ENCODE results near the gene CLEC20A.
A peak's percentile ranks its signal among the peaks of the same experiment; 100 is the strongest.

Gene CLEC20A

GRCh38 chr1:178496410-178497135 lies at the start of gene CLEC20A:
Gene CLEC20A, minus strand, starts transcription at chr1:178496964. Its CDS starts 25 bp downstream, at chr1:178496939.
- no peak for DNase-seq

- DNase-seq = no peak
Observed at GRCh38 chr1:178544531-178544930, 47.8 kb upstream of the CLEC20A start.

- peak in 1 of 2 experiments; percentile 41 for DNase-seq
Observed at GRCh38 chr1:178543290-178543607, 46.5 kb upstream of the CLEC20A start.

GRCh38 chr1:178542554-178543289 lies 46.0 kb upstream of the CLEC20A start:
- DNase-seq = peak; percentile 43 to 56

- DNase-seq = peak; percentile 30 to 61
Observed at GRCh38 chr1:178541829-178542553, 45.2 kb upstream of the CLEC20A start.

GRCh38 chr1:178541379-178541778 lies 44.6 kb upstream of the CLEC20A start:
- no peak for DNase-seq

GRCh38 chr1:178540646-178541045 lies 43.9 kb upstream of the CLEC20A start:
- DNase-seq = no peak

GRCh38 chr1:178540204-178540603 lies 43.4 kb upstream of the CLEC20A start:
- DNase-seq = no peak

GRCh38 chr1:178539291-178539690 lies 42.5 kb upstream of the CLEC20A start:
- no peak for DNase-seq

- no peak for DNase-seq
Observed at GRCh38 chr1:178538192-178538916, 41.6 kb upstream of the CLEC20A start.

GRCh38 chr1:178537382-178538090 lies 40.8 kb upstream of the CLEC20A start:
- DNase-seq = no peak

GRCh38 chr1:178536844-178537371 lies 40.1 kb upstream of the CLEC20A start:
- no peak for DNase-seq

- DNase-seq = no peak
Observed at GRCh38 chr1:178536329-178536728, 39.6 kb upstream of the CLEC20A start.

GRCh38 chr1:178534137-178534868 lies 37.5 kb upstream of the CLEC20A start:
- DNase-seq = no peak

GRCh38 chr1:178533121-178533946 lies 36.6 kb upstream of the CLEC20A start:
- no peak for DNase-seq

GRCh38 chr1:178532392-178532791 lies 35.6 kb upstream of the CLEC20A start:
- peak; percentile 54 to 73 for DNase-seq

- peak in 1 of 2 experiments; percentile 26 for DNase-seq
Observed at GRCh38 chr1:178531887-178532286, 35.1 kb upstream of the CLEC20A start.

- DNase-seq = no peak
Observed at GRCh38 chr1:178530502-178530901, 33.7 kb upstream of the CLEC20A start.

- DNase-seq = no peak
Observed at GRCh38 chr1:178530037-178530402, 33.3 kb upstream of the CLEC20A start.

GRCh38 chr1:178529364-178530036 lies 32.7 kb upstream of the CLEC20A start:
- no peak for DNase-seq
